Measurements from ENCODE around the gene RNPS1. TPM values are rescaled to one million over a fixed set of nuclear protein-coding genes. Genes with fewer than 3 reads are reported as not detected.

The RNPS1 gene
- total RNA-seq, 1 donor from 2014 or later: 369 TPM

- intact Hi-C loops (cut with micrococcal nuclease): no loop called here
- Mint-ChIP-seq H3K27me3 (ENCODE audit: low read depth) (no peaks in the 10 kb centered on the region), H3K4me1 (ENCODE audit: low read depth) (no peaks in the 10 kb centered on the region), H3K27ac (no peak overlapping the region), H3K9me3 (no peaks in the 10 kb centered on the region), H3K4me3 (ENCODE audit: low read depth) (no peak overlapping the region), H3K36me3 (ENCODE audit: low read depth) (peaks cover 18% of the 10 kb centered on the region)
- DNase-seq (ENCODE audit: low spot score): no peak
Measured at GRCh38 chr16:2233872-2234812, 33.8 kb downstream of the RNPS1 start.

- Mint-ChIP-seq H3K27me3 (ENCODE audit: low read depth) (no peaks in the 10 kb centered on the region), H3K4me1 (ENCODE audit: low read depth) (no peaks in the 10 kb centered on the region), H3K27ac (no peak overlapping the region), H3K9me3 (no peaks in the 10 kb centered on the region), H3K36me3 (ENCODE audit: low read depth) (peaks cover 19% of the 10 kb centered on the region), H3K4me3 (ENCODE audit: low read depth) (no peak overlapping the region)
- intact Hi-C loops (cut with micrococcal nuclease): no loop called here
- no peak for DNase-seq (ENCODE audit: low spot score)
Measured at GRCh38 chr16:2233046-2233775, 34.7 kb downstream of the RNPS1 start.

- DNase-seq (ENCODE audit: low spot score): no peak
- Mint-ChIP-seq H3K9me3 (no peaks in the 10 kb centered on the region), H3K27ac (no peak overlapping the region), H3K4me3 (ENCODE audit: low read depth) (no peak overlapping the region), H3K27me3 (ENCODE audit: low read depth) (no peaks in the 10 kb centered on the region), H3K4me1 (ENCODE audit: low read depth) (no peaks in the 10 kb centered on the region), H3K36me3 (ENCODE audit: low read depth) (peaks cover 19% of the 10 kb centered on the region)
- intact Hi-C loops (cut with micrococcal nuclease): no loop called here
Measured at GRCh38 chr16:2232094-2232990, 35.6 kb downstream of the RNPS1 start.

- Mint-ChIP-seq H3K9me3 (no peaks in the 10 kb centered on the region), H3K27me3 (ENCODE audit: low read depth) (no peaks in the 10 kb centered on the region), H3K36me3 (ENCODE audit: low read depth) (peaks cover 19% of the 10 kb centered on the region), H3K27ac (no peak overlapping the region), H3K4me3 (ENCODE audit: low read depth) (no peak overlapping the region), H3K4me1 (ENCODE audit: low read depth) (peaks cover under 1% of the 10 kb centered on the region)
- intact Hi-C loops (cut with micrococcal nuclease): no loop called here
- DNase-seq (ENCODE audit: low spot score): no peak
Measured at GRCh38 chr16:2231016-2231931, 36.7 kb downstream of the RNPS1 start.

DNA sequence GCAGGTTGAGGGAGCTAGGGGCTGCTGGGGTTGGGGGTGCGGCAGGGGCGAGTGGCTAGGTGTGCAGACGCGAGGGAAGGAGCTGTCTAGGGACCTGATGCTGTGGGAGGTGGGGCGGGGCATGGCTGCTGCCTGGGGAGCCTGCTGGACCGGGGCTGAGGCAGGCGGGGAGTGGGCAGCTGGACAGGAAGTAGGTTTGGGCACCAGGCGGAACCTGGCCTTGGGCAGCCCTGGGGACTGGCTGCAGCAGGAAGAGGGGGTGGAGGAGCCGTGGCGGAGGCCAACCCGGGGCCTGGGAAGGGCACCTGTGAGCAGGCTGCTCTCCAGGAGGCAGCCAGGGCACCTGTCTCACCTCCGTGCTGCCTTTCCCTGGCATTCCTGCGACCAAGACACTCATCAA is 37.5 kb downstream of the RNPS1 start:
- Mint-ChIP-seq H3K36me3 (ENCODE audit: low read depth) (peaks cover 22% of the 10 kb centered on the region), H3K9me3 (no peaks in the 10 kb centered on the region), H3K27ac (no peak overlapping the region), H3K27me3 (ENCODE audit: low read depth) (no peaks in the 10 kb centered on the region), H3K4me1 (ENCODE audit: low read depth) (peaks cover 5% of the 10 kb centered on the region), H3K4me3 (ENCODE audit: low read depth) (no peak overlapping the region)
- DNase-seq (ENCODE audit: low spot score): no peak
- intact Hi-C loops (cut with micrococcal nuclease): no loop called here

GRCh38 chr16:2229632-2230250 is 38.2 kb downstream of the RNPS1 start:
- no peak overlapping the region for H3K4me3 Mint-ChIP-seq (ENCODE audit: low read depth)
- peaks cover 19% of the 10 kb centered on the region for H3K36me3 Mint-ChIP-seq (ENCODE audit: low read depth)
- intact Hi-C loops (cut with micrococcal nuclease): no loop called here
- H3K9me3 Mint-ChIP-seq: no peaks in the 10 kb centered on the region
- peaks cover 5% of the 10 kb centered on the region for H3K4me1 Mint-ChIP-seq (ENCODE audit: low read depth)
- H3K27ac Mint-ChIP-seq: no peak overlapping the region
- DNase-seq (ENCODE audit: low spot score): no peak
- no peaks in the 10 kb centered on the region for H3K27me3 Mint-ChIP-seq (ENCODE audit: low read depth)

DNA sequence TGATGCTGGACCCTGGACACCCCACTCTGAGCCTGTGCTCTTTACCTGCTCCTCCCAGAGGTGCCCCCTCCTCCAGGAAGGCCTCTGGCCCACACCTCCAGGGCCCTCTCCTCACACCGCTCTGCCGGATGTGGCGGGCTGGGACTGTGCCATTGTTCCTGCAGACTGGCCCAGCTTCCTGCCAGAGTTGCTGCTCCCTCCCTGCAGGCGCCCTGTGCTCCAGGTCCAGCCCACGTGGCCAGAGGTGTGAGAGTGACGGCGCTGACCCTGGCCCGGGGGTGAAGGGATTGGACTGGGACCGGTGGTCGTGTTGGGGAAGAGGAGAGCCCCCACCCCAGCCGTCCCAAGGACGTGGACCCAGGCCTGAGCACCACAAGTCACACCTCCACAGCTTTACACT is 38.8 kb downstream of the RNPS1 start:
- Mint-ChIP-seq H3K9me3 (no peaks in the 10 kb centered on the region), H3K4me3 (ENCODE audit: low read depth) (no peak overlapping the region), H3K4me1 (ENCODE audit: low read depth) (peaks cover 8% of the 10 kb centered on the region), H3K36me3 (ENCODE audit: low read depth) (peaks cover 17% of the 10 kb centered on the region), H3K27me3 (ENCODE audit: low read depth) (no peaks in the 10 kb centered on the region), H3K27ac (no peak overlapping the region)
- intact Hi-C loops (cut with micrococcal nuclease): no loop called here
- no peak for DNase-seq (ENCODE audit: low spot score)

GRCh38 chr16:2228161-2228824 is 39.6 kb downstream of the RNPS1 start:
- intact Hi-C loops (cut with micrococcal nuclease): no loop called here
- no peaks in the 10 kb centered on the region for H3K27me3 Mint-ChIP-seq (ENCODE audit: low read depth)

GRCh38 chr16:2226918-2227317 is 41.0 kb downstream of the RNPS1 start:
- Mint-ChIP-seq H3K36me3 (ENCODE audit: low read depth) (peaks cover 17% of the 10 kb centered on the region), H3K4me1 (ENCODE audit: low read depth) (peaks cover 8% of the 10 kb centered on the region), H3K27me3 (ENCODE audit: low read depth) (no peaks in the 10 kb centered on the region), H3K4me3 (ENCODE audit: low read depth) (no peak overlapping the region), H3K9me3 (no peaks in the 10 kb centered on the region), H3K27ac (no peak overlapping the region)
- intact Hi-C loops (cut with micrococcal nuclease): no loop called here
- DNase-seq (ENCODE audit: low spot score): no peak

More at GRCh38 chr16:2228161-2228824, 39.6 kb downstream of the RNPS1 start:
- no peak overlapping the region for H3K27ac Mint-ChIP-seq
- DNase-seq (ENCODE audit: low spot score): no peak
- no peaks in the 10 kb centered on the region for H3K9me3 Mint-ChIP-seq
- H3K4me1 Mint-ChIP-seq (ENCODE audit: low read depth): peaks cover 8% of the 10 kb centered on the region
- no peak overlapping the region for H3K4me3 Mint-ChIP-seq (ENCODE audit: low read depth)
- H3K36me3 Mint-ChIP-seq (ENCODE audit: low read depth): peaks cover 17% of the 10 kb centered on the region

- no peak for DNase-seq (ENCODE audit: low spot score)
- H3K4me3 Mint-ChIP-seq (ENCODE audit: low read depth): peak overlapping the region; percentile 56
- H3K27me3 Mint-ChIP-seq (ENCODE audit: low read depth): no peaks in the 10 kb centered on the region
- H3K9me3 Mint-ChIP-seq: no peaks in the 10 kb centered on the region
- intact Hi-C loops (cut with micrococcal nuclease): no loop called here
- H3K27ac Mint-ChIP-seq: no peak overlapping the region
- H3K4me1 Mint-ChIP-seq (ENCODE audit: low read depth): peaks cover 8% of the 10 kb centered on the region
- H3K36me3 Mint-ChIP-seq (ENCODE audit: low read depth): peaks cover 17% of the 10 kb centered on the region
Measured at GRCh38 chr16:2226245-2226793, 41.6 kb downstream of the RNPS1 start.

Data from activated T-helper 2 cell treated with anti-CD3 and anti-CD28 coated beads, Interferon-gamma antibody, Interleukin-2, Interleukin-4, amounts not matched to agents 10 μg/mL and 5 μg/mL and 100 μg/mL, durations not matched to agents 14 hours and 24 hours and 36 hours (primary cell).